ENCODE measurements around the gene TTLL3.
"Not testable (repeated sequence)": the region's sequence is repeated elsewhere in the genome, so short reads cannot be mapped to it uniquely, and the experiment has no call there.

Gene TTLL3, protein sequence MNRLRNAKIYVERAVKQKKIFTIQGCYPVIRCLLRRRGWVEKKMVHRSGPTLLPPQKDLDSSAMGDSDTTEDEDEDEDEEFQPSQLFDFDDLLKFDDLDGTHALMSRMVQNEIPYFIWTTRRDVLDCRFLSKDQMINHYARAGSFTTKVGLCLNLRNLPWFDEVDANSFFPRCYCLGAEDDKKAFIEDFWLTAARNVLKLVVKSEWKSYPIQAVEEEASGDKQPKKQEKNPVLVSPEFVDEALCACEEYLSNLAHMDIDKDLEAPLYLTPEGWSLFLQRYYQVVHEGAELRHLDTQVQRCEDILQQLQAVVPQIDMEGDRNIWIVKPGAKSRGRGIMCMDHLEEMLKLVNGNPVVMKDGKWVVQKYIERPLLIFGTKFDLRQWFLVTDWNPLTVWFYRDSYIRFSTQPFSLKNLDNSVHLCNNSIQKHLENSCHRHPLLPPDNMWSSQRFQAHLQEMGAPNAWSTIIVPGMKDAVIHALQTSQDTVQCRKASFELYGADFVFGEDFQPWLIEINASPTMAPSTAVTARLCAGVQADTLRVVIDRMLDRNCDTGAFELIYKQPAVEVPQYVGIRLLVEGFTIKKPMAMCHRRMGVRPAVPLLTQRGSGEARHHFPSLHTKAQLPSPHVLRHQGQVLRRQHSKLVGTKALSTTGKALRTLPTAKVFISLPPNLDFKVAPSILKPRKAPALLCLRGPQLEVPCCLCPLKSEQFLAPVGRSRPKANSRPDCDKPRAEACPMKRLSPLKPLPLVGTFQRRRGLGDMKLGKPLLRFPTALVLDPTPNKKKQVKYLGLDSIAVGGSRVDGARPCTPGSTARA

DNA sequence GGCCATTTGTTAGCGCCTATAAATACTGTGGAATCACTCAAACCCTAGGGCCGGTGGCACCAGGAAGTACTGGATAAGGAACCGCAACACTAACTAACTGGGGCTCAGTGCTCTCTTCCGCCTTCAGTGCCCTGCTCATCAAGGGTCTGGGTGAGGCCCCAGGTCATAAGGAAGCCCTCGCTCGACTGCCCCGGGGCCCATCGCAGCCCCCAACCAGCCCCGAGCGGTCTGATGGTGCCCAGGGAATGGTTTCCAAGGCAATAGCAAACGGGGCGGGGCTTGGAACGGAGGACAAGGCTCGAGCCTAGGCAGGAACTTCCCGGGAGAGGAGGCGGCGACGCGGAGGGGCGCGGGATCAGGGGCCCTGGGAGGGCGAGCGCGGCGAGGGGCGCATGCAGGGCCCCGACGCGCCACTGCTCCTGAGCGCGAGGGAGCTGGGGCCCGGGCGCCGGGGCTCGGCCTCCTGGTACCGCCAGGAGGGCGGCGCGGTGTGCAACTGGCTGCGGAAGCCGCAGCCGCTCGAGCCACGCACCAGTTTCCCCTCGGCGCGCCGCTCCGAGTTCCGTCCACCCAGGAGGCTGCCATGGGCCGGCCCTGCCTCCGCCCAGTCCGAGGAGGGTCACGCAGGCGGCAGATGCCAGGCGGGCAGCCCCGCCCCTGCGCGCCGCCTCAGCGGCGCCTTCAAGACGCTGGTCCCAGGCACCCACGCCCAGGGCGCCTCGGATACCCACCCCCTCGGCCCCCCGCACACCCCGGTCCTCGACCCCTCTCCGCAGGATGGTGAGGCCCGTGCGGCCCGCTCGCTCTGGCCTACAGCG, at the start of gene TTLL3:
Gene TTLL3, plus strand, starts transcription at position 648 of the 818 bp plus-strand sequence. CDS start 400 bp downstream, outside the sequence.
- DNase-seq, result peak; percentile 19 to 43

DNA sequence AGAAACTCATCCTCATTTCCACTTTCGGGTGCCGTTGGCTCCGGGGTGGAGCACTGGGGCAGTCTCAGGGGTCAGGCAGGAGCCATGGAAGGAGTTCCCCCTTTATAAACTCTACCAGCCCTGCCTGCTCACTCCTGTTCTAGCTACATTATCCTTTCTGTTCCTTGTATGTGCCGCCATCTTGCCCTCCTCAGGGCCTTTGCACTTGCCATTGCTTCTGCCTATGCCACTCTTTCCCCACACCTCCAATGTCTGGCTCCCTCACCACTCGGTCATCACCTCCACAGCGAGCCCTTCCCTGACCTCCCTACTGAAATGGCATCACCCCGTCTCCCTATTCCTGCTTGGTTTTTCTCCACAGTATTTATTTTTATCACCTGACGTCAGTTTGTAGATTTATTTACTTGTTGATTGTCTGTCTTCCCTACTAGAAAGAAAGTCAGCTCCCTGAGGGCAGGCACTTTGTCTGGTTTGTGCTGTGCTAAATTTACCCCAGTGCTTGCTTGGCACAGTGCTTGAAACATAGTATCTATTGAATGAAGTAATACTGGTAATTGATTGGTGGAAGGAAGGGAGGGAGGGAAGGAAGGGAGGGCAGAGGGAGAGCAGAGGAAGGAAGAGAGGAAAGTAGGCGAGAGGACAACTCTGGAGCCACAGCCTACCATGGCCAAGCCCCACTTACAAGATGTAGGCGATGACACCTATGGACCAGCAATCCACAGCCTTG, 49.1 kb upstream of the TTLL3 start:
- no peak for DNase-seq

GRCh38 chr3:9761919-9762318, 48.1 kb upstream of the TTLL3 start:
- DNase-seq, result no peak

- DNase-seq, result no peak
Measured at GRCh38 chr3:9762871-9763270, 47.2 kb upstream of the TTLL3 start.

DNA sequence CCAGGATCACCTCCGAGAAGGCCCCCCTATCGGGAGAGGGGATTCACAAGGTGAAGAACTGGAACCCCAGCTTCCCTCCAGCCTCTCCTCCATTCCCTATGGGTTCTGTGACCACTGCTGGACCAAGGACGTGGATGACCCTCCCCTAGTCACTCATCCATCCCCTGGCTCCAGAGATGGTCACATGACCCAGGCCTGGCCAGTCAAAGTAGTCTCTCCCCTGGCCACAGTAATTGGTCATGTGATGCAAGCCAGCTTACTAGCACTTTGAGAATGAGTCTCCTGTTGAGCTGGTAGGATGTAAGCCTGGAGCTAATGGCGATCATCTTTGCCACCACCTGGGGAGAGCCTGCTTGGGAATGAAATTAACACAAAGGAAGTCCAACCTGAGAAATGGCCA, 44.2 kb upstream of the TTLL3 start:
- DNase-seq, result no peak

DNA sequence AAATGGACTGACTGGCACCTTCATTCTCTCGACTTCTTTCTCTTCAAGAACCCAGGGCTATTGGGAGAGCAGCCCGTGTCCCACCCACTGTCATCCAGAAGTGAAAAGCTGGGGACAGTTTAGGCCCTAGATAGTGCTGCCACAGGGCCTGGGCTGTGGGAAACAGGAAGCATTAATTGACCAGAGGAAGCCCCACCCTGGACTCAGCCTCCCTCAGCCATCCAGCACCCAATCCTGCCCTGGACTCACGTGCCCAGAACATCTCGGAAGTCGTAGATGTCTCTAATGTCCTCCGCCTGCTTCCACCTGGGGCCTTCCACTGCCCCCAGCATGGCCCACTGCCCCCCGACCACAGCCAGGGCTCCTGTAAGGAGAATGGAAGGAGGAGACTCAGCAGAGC, 42.6 kb upstream of the TTLL3 start:
- DNase-seq, result no peak

GRCh38 chr3:9768141-9768775, 41.8 kb upstream of the TTLL3 start:
- DNase-seq, result no peak

DNA sequence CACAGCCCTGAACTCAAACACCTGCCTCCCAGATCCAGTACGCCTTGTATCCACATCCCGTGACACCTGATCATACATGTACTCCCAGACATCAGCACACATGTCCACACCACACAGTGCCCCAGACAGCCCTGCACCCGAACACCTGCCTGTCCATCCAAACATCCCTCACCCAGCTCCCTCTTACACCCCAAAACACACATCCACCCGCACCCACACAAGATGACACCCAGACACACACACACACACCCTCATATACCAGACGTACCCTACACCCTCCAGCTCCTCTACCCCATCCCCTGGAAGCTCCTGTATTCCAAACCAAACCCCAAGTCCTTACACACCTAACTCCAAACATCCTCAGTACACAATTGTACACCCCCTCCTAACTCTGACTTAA, 41.0 kb upstream of the TTLL3 start:
- DNase-seq, result no peak

- DNase-seq, result peak; percentile 54 to 67
Measured at GRCh38 chr3:9769426-9770275, 40.4 kb upstream of the TTLL3 start, which contains the start of gene CAMK1. TSS of gene CAMK1 (minus strand) at chr3:9769947. CDS start at chr3:9767749, 2,198 bp downstream.

- DNase-seq, result no peak
Measured at GRCh38 chr3:9770276-9770812, 39.7 kb upstream of the TTLL3 start.

GRCh38 chr3:9771007-9771406, 39.1 kb upstream of the TTLL3 start:
- DNase-seq, result not testable (repeated sequence)

- no peak for DNase-seq
Measured at GRCh38 chr3:9776896-9777693, 33.0 kb upstream of the TTLL3 start.

DNA sequence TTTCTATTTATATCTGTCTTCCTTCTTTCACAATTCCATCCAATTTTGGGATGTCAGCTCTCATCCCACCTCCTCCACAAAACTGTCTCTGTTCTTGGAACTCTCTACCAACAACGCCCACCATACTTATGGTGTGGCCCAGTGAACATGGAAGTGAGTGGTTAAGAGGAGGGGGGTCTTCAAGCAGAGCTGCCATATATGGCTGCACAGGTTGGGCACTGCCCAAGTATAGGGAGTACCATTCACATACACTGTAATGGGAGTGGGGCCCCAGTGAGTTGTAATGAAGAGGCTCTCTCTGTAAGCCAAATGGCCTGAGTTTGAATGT, 32.4 kb upstream of the TTLL3 start:
- no peak for DNase-seq

DNA sequence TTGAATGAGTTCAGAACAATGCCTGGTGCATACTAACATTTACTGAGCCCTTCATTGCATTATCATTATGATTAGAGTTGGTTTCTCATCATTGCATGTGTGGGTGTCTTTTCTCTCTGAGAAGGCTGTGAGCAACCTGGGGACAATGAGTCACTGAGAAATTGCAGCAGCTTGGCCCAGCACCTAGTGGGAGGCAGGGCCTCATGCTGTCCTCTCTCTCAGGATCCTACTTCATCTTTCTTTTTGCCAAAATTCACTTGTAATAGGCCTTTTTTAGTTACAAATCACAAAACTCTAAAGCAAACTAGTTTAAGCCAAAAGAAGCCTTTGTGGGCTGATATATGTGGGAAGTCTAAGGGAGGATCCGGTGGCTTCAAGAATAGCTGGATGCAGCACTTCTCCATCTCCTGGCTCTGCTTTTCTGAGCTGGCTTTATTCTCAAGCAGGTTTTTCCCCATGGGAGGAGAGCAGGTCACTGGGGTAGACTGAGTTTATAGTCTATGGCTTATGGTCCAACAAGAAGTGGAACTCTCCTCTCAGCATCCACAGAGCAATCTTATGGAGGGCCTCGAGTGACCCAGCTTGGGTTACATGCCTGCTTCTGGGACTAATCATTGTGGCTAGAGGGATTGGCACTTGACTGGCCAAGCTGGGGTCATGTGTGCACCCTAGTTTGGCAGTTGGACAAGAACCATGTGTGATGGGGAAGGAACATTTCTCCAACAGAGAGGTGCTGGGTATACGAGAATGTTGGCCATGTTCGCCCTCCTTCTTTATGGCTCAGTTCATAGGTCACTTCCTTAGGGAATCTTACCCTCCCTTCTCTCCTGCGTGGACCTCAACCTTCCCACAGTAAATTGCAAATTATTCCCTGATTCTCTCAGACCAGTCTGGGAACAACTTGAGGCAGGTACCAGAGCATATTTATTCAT, 31.7 kb upstream of the TTLL3 start:
- peak; percentile 50 to 77 for DNase-seq

- DNase-seq, result no peak
Measured at GRCh38 chr3:9779075-9779593, 30.9 kb upstream of the TTLL3 start.

GRCh38 chr3:9779721-9780457, 30.2 kb upstream of the TTLL3 start:
- peak in 1 of 2 experiments; percentile 13 for DNase-seq

DNA sequence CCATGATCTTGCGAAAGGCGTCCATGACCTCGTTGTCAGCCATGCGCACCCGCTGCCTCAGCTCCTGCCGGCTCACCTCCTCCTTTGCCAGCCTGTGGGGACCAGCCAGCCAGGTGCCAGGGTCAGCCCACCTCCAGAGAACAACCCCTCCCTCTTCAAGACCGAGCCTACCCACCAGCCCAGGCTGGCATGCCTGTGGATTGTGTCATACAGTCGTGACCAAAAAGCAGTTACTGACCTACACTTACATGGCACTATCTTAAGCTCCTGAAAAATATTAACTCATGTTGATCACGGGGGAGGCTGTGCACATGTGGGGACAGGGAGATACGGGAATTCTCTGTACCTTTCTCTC, 29.6 kb upstream of the TTLL3 start:
- no peak for DNase-seq

DNA sequence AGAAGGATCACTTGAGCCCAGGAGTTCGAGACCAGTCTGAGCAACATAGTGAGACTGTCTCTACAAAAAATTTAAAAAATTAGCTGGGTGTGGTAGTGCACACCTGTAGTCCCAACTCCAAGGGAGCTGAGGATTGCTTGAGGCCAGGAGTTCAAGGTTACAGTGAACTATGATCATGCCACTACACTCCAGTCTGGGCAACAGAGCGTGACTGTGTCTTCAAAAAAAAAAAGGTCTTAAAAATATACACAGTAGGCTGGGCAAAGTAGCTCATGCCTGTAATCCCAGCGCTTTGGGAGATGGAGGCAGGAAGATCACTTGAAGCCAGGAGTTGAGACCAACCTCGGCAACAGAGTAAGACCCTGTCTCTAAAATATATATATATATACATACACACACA, 29.2 kb upstream of the TTLL3 start:
- no peak for DNase-seq

Measured in stimulated activated CD4-positive, alpha-beta T cell treated with anti-CD3 and anti-CD28 coated beads, Interleukin-4, amount 100 ng/mL, for 4 hours (primary cell).